22Rv1 (cell line): ENCODE results near the gene VRTN.

ENCODE experiments used
- H3K27ac ChIP-seq: fragments of 450-650 bp; 2 replicates; pipeline ENCODE4 v1.5.1; 2017
- CTCF ChIP-seq: fragments of 450-650 bp; IDR thresholded peaks from 2 replicates; pipeline ENCODE4 v1.5.1; 2017; ENCODE audit warnings: mild to moderate bottlenecking
- ZFX ChIP-seq: fragments of 450-650 bp; IDR thresholded peaks from 2 replicates; pipeline ENCODE4 v1.6.1; 2017; ENCODE audit warnings: antibody characterized with exemption, borderline replicate concordance

The VRTN gene

GRCh38 chr14:74350928-74351323 lies 2.7 kb downstream of the VRTN start:
- TF ChIP-seq ZFX = no peak
- TF ChIP-seq CTCF = no peak
- H3K27ac ChIP-seq = no peak overlapping the region

- TF ChIP-seq ZFX (no peak), CTCF (no peak)
These were observed 8.8 kb downstream of the VRTN start for GRCh38 chr14:74356892-74357575.

DNA sequence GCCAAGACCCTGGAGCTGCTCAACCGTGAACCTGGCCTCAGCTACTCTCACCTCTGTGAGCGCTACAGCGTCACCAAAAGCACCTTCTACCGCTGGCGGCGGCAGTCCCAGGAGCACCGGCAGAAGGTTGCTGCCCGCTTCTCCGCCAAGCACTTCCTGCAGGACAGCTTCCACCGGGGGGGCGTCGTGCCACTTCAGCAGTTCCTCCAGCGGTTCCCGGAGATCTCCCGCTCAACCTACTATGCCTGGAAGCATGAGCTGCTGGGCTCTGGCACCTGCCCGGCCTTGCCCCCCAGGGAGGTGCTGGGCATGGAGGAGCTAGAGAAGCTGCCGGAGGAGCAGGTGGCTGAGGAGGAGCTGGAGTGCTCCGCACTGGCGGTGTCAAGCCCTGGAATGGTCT lies 9.3 kb downstream of the VRTN start:
- no peak overlapping the region for H3K27ac ChIP-seq
- TF ChIP-seq ZFX (no peak), CTCF (no peak)

More at GRCh38 chr14:74356892-74357575, 8.8 kb downstream of the VRTN start:
- no peak overlapping the region for H3K27ac ChIP-seq

DNA sequence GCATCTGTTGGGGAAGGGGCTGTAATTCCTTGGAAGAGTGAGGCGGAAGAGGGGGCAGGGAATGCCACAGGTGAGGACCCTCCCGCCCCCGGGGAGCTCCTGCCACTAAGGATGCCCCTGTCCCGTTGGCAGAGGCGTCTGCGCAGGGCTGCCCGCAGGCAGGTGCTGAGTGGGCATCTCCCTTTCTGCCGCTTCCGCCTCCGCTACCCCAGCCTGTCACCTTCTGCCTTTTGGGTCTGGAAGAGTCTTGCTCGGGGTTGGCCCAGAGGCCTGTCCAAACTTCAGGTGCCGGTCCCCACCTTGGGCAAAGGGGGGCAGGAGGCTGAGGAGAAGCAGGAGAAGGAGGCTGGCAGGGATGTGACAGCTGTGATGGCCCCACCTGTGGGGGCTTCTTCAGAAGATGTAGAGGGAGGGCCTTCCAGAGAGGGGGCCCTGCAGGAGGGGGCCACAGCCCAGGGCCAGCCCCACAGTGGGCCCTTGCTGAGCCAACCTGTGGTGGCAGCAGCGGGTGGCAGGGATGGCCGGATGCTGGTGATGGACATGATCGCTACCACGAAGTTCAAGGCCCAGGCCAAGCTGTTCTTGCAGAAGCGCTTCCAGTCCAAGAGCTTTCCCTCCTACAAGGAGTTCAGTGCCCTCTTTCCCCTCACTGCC lies 10.0 kb downstream of the VRTN start:
- no peak overlapping the region for H3K27ac ChIP-seq

GRCh38 chr14:74360163-74360562 lies 11.9 kb downstream of the VRTN start:
- no peak overlapping the region for H3K27ac ChIP-seq
- no peak for TF ChIP-seq ZFX
- TF ChIP-seq CTCF = no peak

More for the DNA sequence above, 10.0 kb downstream of the VRTN start:
- TF ChIP-seq ZFX (no peak), CTCF (no peak)

GRCh38 chr14:74362361-74362915 lies 14.2 kb downstream of the VRTN start:
- TF ChIP-seq ZFX = no peak
- peak; percentile 93 for TF ChIP-seq CTCF
- no peak overlapping the region for H3K27ac ChIP-seq

DNA sequence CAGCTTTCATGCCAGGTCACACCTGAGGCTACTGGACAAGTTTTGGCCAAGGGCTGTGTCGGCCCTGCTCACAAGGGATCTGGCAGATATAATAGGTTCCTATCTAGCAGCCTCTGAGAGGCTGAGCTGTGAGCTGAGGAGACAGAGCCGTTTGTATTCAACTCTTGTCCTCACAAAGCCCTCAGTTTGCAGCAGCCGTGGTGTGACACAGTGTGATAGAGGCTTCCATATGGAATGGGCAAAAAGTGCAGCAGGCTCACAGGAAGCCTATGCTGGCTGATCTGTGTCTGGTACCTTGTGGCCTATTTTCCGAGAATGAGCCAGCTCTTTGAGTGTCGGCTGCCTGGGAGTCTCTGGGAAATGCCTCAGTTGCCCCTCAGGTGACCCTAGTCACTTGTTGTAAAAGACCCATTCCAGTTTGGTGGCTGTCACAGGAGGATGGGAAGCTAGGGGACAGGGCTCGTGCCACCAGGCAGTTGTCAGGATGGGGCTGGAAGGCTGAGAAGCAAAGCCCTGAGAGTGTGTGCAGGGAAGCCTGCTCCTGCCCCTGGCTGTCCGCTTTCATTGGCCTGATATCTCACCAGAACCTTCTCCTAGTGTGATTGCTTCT lies 16.1 kb downstream of the VRTN start:
- TF ChIP-seq CTCF (no peak), ZFX (no peak)
- H3K27ac ChIP-seq = no peak overlapping the region
